Keratinocyte (primary cell): ENCODE results near the gene SYDE2. TPM values are rescaled to one million over a fixed set of nuclear protein-coding genes. Genes with fewer than 3 reads are reported as not detected.

Experiments used
- DNase-seq: peaks from one replicate; pipeline ENCODE4 v3.0.0-alpha.2; 2011; ENCODE audit warnings: low read depth, missing footprints, low spot score
- FAIRE-seq: peaks from 2 replicates; lab custom pipeline; 2011; peaks lifted over from hg19 to GRCh38; lab: Jason Lieb, UNC
- H2AFZ ChIP-seq: 2 replicates; pipeline ENCODE4 v1.6.0; 2012; ENCODE audit warnings: low read length, control low read depth, inconsistent platforms; ENCODE audit not compliant: control insufficient read depth
- H3K27ac ChIP-seq: 2 replicates; pipeline ENCODE4 v1.5.1; 2011; ENCODE audit warnings: low read length; ENCODE audit not compliant: control insufficient read depth, insufficient read depth
- H3K27me3 ChIP-seq: 3 replicates; pipeline ENCODE4 v1.6.0; 2011; ENCODE audit warnings: low read length; ENCODE audit not compliant: control insufficient read depth, insufficient read depth; ENCODE audit errors: extremely low read depth
- H3K36me3 ChIP-seq, 2 experiments: 2 replicates in 1 of 2; 3 replicates in 1 of 2; pipeline ENCODE4 v1.5.1; 2011; ENCODE audit warnings: low read length in 2 of 2, mild to moderate bottlenecking in 1 of 2; ENCODE audit not compliant: control insufficient read depth in 2 of 2, insufficient read depth in 2 of 2; ENCODE audit errors: extremely low read depth in 1 of 2
- H3K4me1 ChIP-seq: 3 replicates; pipeline ENCODE4 v1.5.1; 2011; ENCODE audit warnings: low read length; ENCODE audit not compliant: control insufficient read depth, insufficient read depth; ENCODE audit errors: extremely low read depth
- H3K4me2 ChIP-seq: 3 replicates; pipeline ENCODE4 v1.6.0; 2011; ENCODE audit warnings: low read depth, low read length; ENCODE audit not compliant: control insufficient read depth, insufficient read depth; ENCODE audit errors: extremely low read depth
- H3K4me3 ChIP-seq, 3 experiments: fragments of 200-600 bp in 1 of 3; sonication (generic) in 1 of 3; 2 replicates in 2 of 3; 3 replicates in 1 of 3; pipeline ENCODE4 v1.5.1; 2011 to 2016; ENCODE audit warnings: low read length in 3 of 3, mild to moderate bottlenecking in 3 of 3, control low read depth in 2 of 3, inconsistent platforms in 1 of 3, low read depth in 1 of 3, mixed read lengths in 1 of 3, mixed run types in 1 of 3, moderate library complexity in 1 of 3; ENCODE audit not compliant: control insufficient read depth in 2 of 3, insufficient read depth in 2 of 3; ENCODE audit errors: extremely low read depth in 1 of 3
- H3K79me2 ChIP-seq: 2 replicates; pipeline ENCODE4 v1.6.0; 2012; ENCODE audit warnings: low read length; ENCODE audit not compliant: control insufficient read depth, insufficient read depth
- H3K9ac ChIP-seq: 3 replicates; pipeline ENCODE4 v1.6.0; 2011; ENCODE audit warnings: low read length; ENCODE audit not compliant: control insufficient read depth, insufficient read depth; ENCODE audit errors: extremely low read depth
- H3K9me1 ChIP-seq: 3 replicates; pipeline ENCODE4 v1.6.0; 2011; ENCODE audit warnings: low read length; ENCODE audit not compliant: control insufficient read depth, insufficient read depth; ENCODE audit errors: extremely low read depth
- H3K9me3 ChIP-seq: 2 replicates; pipeline ENCODE4 v1.5.1; 2012; ENCODE audit warnings: low read depth, low read length; ENCODE audit not compliant: control insufficient read depth
- H4K20me1 ChIP-seq: 3 replicates; pipeline ENCODE4 v1.6.0; 2011; ENCODE audit warnings: low read length; ENCODE audit not compliant: control insufficient read depth, insufficient read depth; ENCODE audit errors: extremely low read depth
- CTCF ChIP-seq, 3 experiments: IDR thresholded peaks in 1 of 3; conservative IDR thresholded peaks in 1 of 3; optimal IDR thresholded peaks in 1 of 3; 2 replicates in 2 of 3; 3 replicates in 1 of 3; pipeline versions ENCODE3 to v1.5.1; 2011; ENCODE audit warnings: low read length in 3 of 3, mild to moderate bottlenecking in 3 of 3, moderate library complexity in 2 of 3, control low read depth in 1 of 3, inconsistent platforms in 1 of 3; ENCODE audit not compliant: insufficient read depth in 2 of 3; ENCODE audit errors: extremely low read depth in 1 of 3
- EZH2 ChIP-seq: IDR thresholded peaks from one replicate; pipeline ENCODE4 v1.6.1; 2012; ENCODE audit warnings: inconsistent platforms, mild to moderate bottlenecking, low read length, moderate library complexity
- dilution Hi-C: fragments of 300-500 bp; cut with MboI; formaldehyde crosslinking; loops from one replicate; pipeline ENCODE4 v1.7.0; 2020; ENCODE audit warnings: low sequenced_read_pairs; ENCODE audit not compliant: extremely low pct_ligation_motif_present
- polyA plus RNA-seq, 5 experiments: library from polyadenylated mRNA; depleted of rRNA in 3 of 5; stranded (reverse) in 3 of 5; stranded (forward) in 1 of 5; unstranded in 1 of 5; fragments of >200 nt; gene quantifications; 1 replicate in 1 of 5; 2 replicates in 3 of 5; 3 replicates in 1 of 5; pipeline versions ENCODE4 v1.2.1 to v1.2.3, GENCODE V29; 2011 to 2012; ENCODE audit warnings: missing spikeins in 2 of 5, low read depth in 1 of 5, low replicate concordance in 1 of 5

The SYDE2 gene
- polyA plus RNA-seq, 1 donor (not counting 4 experiments of a cell fraction or from before 2014, with no cell fraction given) = 1.7 TPM

GRCh38 chr1:85166351-85166750 lies 34.5 kb downstream of the SYDE2 start:
- H3K79me2 ChIP-seq = no peaks in the 10 kb centered on the region
- no peaks in the 10 kb centered on the region for H3K4me1 ChIP-seq
- H3K9ac ChIP-seq = no peak overlapping the region
- no peak overlapping the region for H2AFZ ChIP-seq
- no peak overlapping the region for H3K4me3 ChIP-seq
- no peaks in the 10 kb centered on the region for H3K9me1 ChIP-seq
- no peak overlapping the region for H3K4me2 ChIP-seq
- no peaks in the 10 kb centered on the region for H3K27me3 ChIP-seq
- no peaks in the 10 kb centered on the region for H4K20me1 ChIP-seq
- no peak for TF ChIP-seq EZH2
- no peak for TF ChIP-seq CTCF (optimal IDR thresholded peaks at IDR 0.05 in 1 of 3, IDR thresholded peaks at IDR 0.05 in 1 of 3, conservative IDR thresholded peaks at IDR 0.05 in 1 of 3; ENCODE audit: extremely low read depth in 1 of 3, insufficient read depth in 2 of 3, low read length in 3 of 3)
- dilution Hi-C loops = no loop called here
- no peak overlapping the region for H3K27ac ChIP-seq
- no peaks in the 10 kb centered on the region for H3K9me3 ChIP-seq
- FAIRE-seq (no peak), DNase-seq (no peak)
- no peaks in the 10 kb centered on the region for H3K36me3 ChIP-seq

DNA sequence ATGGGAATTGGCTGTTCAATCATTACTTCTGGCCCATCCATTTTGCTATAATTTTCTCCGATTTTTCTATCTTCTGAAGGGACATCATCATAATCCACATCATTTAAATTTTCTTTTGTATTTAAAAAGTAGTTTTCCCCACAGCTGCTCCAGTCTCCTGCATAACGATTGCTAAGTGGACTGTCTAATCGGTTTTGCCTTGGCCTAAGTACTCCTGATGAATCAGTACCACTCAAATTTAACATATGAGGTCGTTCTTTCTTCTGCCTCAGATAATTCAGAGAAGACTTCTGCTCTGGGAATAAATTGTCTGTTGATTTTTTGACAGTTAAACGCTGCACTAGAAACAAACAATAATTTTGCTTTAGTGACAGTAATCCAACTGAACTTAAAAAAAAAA lies 41.9 kb downstream of the SYDE2 start:
- TF ChIP-seq EZH2 (no peak), CTCF (optimal IDR thresholded peaks at IDR 0.05 in 1 of 3, IDR thresholded peaks at IDR 0.05 in 1 of 3, conservative IDR thresholded peaks at IDR 0.05 in 1 of 3; ENCODE audit: extremely low read depth in 1 of 3, insufficient read depth in 2 of 3, low read length in 3 of 3) (no peak)
- dilution Hi-C loops = no loop called here
- no peak for FAIRE-seq
- H3K79me2 ChIP-seq = no peaks in the 10 kb centered on the region
- no peak for DNase-seq
- H3K9me1 ChIP-seq = no peaks in the 10 kb centered on the region
- H3K27me3 ChIP-seq = no peaks in the 10 kb centered on the region
- H3K4me2 ChIP-seq = no peak overlapping the region
- no peak overlapping the region for H3K9ac ChIP-seq
- H4K20me1 ChIP-seq = no peaks in the 10 kb centered on the region
- H3K27ac ChIP-seq = no peak overlapping the region
- H3K36me3 ChIP-seq = no peaks in the 10 kb centered on the region
- H3K4me3 ChIP-seq = no peak overlapping the region
- no peaks in the 10 kb centered on the region for H3K4me1 ChIP-seq
- no peaks in the 10 kb centered on the region for H3K9me3 ChIP-seq
- H2AFZ ChIP-seq = no peak overlapping the region
